HG02938 (cell line): ENCODE measurements around the gene ST14.

Source experiments
- ATAC-seq: cut with Tn5 transposase; IDR thresholded peaks from one replicate; pipeline ENCODE4 v1.9.1; 2021; ENCODE audit warnings: mild to moderate bottlenecking, moderate library complexity; ENCODE audit not compliant: unreplicated experiment

The ST14 gene

DNA sequence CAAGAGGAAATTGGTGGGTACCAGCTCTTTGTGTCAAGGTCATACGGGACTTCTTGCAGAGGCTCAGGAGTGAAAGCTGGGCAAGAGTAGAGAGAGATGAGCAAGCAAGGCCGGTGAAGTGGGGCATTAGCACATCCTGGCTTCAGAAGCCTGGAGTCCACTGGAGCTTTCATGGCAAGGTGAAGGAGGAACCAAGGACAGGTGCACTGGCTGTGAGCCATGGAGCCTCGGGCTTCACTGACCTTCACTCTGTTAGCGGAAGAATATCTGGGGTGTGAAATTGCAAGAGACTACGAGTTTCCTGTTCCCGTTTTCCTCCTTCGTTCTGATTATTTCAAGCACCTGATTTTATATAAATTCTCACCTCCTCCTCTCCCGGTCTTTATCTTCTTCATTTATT is 25.9 kb upstream of the ST14 start:
- ATAC-seq, result no peak

DNA sequence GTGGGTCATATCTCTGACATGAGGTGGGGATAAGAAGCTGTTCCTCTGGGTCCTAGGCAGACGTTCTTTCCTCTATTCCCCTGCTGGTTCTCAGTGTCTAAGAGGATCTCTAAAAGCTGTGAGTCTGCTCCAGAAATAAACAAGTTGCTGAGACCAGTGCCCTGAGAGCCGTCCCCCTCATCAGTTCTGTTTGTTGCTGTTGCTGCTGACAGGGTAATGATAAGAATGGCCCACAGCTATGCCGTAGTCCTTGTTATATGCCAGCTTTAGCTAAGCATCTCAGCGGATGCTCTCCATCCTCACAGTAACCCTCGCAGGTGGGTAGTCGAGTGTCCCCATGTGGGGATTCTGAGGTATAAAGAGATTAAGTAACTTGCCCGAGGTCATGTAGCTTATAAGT is 23.5 kb upstream of the ST14 start:
- ATAC-seq, result no peak

DNA sequence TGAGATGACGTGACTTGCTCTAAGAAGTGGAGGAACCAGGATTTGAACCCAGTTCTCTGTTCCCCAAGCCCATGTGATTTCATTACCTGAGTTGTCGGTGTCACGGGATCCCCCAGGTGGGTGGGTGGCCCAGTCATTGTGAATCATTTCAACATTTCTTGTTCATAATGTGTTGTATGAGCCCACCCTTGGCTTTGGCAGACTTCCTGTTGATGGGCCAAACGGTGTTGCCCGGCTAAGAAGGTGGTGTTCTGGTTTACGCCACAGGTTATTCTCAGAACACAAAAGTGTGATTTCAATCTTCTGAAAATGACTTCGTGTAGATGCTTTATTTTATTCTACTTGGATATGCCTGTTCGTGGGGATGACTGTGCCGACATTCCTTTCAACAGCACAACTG is 21.6 kb upstream of the ST14 start:
- ATAC-seq, result no peak

DNA sequence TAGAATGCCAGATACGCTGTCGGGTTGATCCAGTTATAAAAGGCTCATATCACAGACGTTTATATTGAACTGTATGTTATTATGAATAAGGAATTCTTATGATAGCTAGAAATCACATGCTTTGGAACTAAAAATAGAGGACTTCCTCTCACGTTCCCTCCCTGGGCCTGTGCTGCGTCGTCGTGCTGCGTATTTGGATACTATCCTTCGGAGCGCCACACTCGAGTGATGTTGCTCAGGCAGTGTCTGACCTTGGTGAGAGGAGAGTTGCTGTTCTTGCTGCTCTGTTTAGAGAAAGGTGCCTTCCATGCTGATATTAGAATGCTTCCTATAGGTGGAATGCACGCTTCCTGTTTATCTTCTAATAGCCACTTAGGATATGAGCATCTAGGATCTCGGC is 20.2 kb upstream of the ST14 start:
- ATAC-seq, result no peak

DNA sequence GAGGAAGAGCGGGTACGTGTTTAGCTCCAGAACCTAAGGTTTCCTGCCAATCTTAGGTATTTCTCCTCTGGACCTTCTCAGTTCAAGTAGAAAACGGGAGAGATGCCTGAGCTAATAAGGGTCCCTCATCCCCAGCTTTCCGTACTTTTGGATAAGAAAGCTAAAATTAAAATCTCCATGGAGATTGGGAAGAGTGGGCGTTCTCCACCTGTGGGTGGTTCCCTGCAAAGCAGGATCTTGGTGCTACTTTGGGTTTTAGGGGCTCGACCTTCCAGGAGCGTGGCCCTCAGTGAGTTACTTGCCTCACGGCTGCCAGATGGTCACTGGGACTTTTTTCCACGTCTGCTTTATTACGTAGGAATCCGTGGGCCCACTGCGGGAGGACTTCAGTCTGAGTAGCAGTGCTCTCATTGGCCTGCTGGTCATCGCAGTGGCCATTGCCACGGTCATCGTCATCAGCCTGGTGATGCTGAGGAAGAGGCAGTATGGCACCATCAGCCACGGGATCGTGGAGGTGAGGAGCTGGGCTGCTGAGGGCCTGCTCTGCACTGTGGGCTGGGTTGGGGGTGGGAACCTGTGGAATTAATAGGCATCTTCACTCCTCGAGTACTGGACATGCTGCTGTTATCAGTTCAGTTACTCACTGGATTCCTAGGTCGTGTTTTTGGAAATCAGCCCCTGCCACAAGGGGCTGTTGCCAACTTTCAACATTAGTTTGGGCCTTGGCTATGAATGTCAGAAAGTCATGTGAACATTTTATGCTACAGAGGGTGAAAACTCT is 17.8 kb upstream of the ST14 start:
- no peak for ATAC-seq

DNA sequence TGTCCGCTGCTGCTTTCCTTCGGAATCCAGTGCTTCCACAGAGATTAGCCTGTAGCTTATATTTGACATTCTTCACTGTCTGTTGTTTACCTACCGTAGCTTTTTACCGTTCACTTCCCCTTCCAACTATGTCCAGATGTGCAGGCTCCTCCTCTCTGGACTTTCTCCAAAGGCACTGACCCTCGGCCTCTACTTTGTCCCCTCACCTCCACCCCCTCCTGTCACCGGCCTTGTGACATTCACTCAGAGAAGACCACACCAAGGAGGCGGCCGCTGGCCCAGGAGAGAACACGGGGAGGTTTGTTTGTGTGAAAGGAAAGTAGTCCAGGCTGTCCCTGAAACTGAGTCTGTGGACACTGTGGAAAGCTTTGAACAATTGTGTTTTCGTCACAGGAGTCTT is 15.4 kb upstream of the ST14 start:
- no peak for ATAC-seq

DNA sequence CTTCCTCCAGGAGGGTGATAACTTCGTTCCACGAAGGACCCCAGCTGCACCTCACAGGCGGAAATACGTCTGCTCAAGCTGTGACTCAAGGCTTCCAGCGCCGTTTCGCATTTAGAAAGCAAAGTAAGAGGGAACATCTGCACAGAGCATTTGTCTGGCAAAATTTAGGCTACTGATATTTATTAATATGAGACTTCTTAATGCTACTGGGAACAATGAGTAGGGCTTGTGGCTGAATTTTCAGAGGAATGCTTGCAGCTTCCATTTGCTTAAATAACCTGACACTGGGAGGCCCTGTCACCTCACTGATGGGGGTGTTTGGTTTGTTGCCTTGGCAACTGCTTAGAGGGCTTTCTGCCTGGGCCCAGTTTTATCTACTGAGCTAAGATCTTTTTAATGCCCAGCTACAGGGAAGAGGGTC is 14.7 kb upstream of the ST14 start:
- ATAC-seq, result no peak

DNA sequence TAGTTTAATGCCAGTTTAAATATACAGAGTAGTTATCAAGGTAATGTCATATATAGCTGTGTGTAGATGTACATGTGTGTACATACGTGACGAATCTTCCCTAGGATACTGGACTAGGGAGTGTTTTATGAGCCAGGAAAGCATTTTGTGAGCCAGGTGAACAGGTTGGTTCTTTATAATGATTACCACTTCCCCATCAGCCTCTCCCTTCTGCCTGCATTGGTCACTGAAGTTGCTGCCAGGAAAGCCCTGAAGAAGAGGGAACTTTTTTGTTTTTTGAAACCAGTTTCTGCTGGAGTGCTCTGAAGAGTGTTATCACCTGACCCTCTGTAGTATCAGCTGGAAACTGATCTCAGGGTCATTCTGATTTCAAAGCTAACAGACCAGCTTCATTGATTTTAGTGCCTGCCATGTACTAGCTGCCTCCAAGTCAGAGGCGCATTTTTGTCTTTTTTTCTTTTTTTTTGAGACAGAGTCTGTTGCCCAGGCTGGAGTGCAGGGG is 14.2 kb upstream of the ST14 start:
- no peak for ATAC-seq

DNA sequence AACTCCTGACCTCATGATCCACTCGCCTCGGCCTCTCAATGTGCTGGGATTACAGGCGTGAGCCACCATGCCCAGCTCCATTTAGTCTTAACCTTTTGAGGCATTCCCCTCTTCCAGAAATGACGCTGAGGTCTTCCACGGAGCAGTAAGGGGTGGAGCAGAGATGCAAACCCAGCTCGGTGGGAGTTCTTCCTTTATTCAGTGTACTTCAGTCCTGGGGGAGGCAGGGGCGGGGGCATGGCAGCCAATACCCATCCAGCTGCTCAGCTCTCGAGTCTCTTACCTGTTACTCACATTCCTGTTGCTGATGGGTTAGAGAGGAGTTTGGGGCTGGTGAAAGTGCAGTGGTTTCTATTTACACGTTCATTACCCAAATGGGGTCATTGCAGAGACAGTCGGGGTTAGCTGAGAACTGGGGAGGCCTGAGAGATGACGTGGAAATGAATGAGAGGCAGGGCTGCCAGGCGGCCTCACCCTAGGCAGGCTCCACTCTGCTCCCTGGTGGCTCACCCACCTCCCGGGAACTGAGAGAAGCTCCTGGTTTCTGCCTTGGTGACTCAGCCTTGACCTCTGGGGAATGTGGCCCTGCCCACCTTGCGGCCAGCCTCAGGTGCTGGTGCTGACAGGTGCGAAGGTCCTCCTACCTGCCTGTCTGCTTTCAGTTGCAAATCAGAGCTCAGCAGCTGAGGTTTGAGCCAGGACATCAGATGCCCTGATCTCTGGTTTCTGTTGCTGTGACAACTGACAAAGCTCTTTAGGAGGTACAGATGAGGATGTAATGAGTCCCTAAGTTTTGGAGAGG is 13.4 kb upstream of the ST14 start:
- ATAC-seq, result no peak

DNA sequence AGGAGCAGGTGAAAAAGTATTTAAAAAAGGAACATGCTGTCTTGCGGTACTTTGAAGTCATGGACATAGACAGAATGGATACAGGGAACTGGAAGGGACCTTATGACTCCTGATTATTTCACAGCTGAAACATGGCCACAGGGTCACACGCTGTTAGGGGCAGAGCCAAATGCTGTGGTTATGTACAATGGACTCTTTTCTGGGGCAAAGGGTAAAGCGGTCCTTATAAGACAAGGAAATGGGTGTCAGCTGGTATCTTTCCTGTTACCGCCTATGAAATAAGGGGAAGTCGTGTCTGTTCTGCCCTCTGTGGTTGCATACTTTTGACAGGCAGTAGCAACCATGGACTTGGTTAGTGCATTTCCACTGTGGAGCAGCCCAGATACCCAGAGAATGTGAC is 12.8 kb upstream of the ST14 start:
- ATAC-seq, result no peak

DNA sequence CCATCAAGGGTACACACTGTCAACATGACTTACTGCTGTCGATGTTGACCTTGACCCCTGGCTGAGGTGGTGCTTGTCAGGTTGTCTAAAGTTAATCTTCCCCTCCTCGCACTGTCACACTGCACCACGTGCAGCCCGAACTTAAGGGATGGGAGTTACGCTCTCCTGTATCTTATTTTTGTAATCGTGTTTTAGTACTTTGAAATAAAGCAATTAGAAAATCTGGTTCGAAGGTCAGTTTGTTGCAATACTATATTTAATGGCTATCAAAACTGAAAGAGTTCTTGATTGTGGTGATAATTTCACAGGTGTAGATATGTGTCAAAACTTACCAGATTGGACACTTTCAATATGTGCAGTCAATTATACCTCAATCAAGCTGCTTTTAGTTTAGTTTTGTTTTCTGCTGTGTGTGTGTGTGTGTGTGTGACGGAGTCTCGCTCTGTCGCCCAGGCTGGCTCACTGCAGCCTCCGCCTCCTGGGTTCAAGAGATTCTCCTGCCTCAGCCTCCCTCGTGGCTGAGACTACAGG is 10.7 kb upstream of the ST14 start:
- no peak for ATAC-seq

DNA sequence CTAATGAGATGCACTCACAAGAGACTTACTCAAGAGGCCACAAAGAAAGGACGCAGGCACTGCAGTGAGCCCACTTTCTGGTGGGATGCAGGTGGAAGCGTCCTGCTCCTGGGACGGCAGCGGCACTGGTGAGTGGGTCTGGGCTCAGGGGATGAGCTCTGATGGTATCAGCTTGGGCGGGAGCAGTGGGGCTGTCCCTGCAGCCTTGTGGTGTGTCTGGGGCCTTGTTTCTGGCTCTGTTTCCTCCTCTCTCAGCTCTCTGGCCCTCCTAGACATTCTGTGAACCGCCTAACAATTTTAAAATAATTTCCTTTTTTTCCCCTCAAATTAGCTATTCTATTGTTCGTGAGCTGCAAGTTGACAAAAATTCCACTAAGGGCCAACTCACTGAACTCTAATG is 8.8 kb upstream of the ST14 start:
- no peak for ATAC-seq

DNA sequence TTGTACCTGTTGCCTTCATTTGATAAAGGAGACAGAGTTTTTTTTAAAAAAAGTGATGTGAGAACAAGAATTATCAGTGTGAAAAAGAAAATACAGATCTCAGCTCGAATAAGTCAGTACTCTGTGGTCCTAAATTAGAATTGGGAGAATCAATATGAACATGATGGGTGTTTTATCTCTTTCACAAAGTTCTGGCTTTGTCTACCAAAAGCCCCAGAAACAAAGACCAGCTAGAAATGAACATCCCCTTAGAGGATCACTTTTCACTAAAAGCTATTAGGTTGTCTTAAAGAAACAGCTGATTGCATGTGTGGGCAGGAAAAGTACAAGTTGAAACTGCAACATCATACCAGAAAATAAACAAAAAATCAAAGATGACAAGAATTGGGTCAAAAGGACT is 8.4 kb upstream of the ST14 start:
- ATAC-seq, result no peak

DNA sequence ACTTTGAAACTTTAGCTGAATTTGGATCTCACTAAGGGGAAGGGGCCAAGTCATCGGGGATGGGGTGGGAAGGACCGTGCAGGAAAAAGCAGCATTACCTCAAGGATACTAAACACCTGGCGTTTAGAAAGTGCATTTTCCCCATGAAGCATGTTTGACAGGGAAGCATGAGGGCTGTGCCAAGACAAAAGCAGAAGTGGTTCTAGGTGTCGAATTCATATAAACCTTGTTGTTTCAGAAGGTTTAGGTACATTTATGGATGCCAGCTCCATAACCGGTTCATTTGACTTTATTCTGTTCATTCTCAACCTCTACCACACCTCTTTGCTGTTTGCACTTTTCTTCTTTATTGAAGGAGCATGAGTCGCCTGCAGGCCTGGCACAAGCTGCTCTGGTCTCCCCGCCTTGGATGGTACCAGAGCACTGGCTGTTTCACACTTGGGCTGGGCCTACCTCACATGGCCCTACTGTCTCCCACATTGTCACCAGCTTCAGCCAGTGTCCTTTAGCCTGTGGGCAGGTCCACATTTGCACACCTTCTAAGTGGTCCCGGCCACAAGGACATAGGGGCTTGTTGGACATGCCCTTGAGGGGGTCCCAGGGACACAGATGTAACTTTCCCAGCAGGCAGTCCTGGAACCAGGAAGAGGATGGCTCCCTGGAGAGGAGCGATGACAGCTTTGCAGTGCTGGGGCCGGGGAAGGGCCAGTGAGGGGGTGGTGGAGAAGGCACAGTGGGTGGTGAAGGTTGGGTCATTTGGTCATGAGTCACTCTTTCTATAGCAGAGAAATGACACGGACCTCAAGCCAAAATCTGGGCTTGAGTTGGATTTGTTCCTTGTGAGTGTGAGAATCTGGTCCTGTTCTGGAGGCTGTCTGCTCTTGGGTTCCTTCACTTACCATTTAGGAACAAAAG is 3.2 kb upstream of the ST14 start:
- ATAC-seq, result no peak

DNA sequence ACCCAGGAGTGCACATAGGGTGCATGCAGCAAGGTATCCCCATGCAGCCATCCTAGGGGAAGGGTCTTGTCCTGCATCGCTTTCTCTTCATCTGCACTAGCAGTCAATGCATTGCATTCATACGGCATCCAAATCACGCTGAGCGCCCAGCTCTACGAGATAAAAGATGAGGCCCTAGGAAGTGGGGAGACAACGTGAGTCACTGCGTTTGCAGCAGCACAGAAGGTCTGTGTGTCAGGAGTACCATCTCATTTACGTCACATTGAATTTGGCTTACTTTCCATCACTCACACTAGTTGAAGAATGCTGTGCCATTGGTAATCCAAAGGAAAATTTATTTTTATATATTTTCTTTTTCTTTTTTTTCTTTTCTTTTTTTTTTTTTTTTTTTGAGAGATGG is 2.5 kb upstream of the ST14 start:
- ATAC-seq, result no peak

DNA sequence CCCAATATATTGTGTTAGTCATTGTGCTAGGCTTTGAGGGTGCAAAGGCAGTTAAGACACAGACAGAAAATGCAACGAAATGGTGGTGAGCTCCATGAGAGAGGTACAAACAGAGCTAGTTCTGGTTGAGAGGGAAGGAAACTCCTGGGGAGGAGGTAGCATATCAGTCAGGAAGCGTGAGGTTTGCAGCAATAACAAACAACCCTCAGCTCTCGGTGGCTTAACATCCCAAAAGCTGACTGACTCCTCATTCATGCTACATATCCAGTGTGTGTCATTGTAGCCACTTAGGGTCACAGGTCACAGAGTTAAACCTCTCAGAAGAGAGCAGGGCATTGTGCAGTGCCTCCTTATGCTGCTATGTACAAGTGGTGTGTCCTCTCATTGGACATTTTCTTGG is 1.7 kb upstream of the ST14 start:
- ATAC-seq, result no peak

DNA sequence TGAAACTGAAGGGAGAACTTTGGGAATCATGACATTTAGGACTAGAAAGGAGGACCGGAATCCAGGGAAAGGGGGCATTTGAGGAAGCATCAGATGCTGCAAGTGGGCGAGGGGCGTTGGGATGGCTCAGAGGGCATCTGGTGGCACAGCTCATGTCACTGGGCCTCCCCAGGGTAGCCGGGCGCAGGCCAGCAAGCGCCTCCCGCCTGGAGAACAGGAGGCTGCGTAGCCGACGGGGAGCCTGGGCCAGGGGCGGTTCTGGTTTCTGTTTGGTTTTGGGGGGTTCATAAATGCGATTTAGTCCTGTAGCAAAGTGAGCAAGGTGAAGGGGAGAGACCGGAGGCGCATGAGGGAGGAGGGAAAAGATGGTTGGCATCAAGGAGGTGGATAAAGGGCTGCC is 443 bp upstream of the ST14 start:
- ATAC-seq, result no peak

DNA sequence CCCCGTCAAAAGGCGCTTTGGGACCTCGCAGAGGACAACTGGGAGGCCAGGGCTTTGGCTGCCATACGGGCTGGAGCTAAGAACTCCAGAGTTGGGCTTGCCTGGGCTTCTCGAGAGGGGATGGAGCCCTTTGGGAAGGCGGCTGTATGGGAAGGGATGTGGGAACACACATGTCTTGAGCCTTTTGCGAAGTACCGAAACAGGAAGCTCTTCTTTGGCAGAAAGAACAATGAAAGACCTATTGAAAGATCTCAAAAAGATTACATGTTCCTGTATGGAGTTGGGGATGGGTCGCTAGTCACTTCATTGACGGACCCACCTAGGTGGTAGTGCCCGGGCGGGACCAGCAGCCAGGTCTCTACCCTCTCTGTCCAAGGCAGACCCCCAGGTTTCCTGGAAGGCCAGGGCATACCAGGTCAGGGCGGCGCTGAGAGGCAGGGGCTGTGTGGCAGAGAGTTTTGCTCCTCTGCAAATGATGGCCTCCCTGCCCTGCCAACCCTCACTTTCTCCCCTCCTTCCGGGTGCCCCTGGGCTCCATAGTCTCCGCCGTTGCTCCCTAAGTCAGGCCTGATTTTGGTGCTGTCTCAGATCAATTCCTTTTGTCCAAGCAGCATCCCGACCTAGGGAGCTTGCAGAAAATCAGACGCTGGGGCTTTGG is 1.0 kb downstream of the ST14 start:
- ATAC-seq, result no peak

DNA sequence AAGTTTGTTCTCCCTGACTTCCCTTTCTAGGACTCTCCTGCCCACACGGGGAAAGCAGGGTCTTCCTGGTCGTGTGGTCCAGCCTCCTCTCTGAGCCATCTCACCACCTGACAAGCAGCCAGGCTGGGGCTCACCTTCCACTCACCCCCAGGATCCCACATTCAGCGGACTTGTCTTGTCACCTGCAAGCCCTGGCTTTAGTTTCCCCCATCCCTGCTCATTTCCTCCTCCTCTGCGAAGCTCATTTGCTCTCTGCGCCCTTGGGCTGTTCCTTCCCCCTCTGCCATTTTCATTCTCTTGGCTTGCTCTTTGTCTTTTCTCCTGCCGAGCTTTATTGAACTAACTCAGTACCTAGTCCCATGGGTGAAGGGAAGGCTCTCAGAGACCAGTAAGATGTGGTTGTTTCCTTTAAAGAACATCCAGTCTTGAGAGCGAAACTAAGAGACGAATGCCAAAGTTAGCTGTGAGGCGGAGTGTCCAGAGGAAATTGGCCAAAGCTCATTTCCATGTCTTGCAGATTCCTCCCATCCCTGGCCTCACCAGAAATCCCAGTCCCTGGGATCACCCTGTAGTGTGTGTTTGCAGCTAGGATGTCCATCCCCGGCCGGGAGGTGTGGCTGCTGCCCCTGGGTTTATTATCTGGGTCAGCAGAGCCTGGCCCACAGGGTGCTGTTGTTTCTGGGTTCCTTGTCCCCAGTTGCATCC is 2.0 kb downstream of the ST14 start:
- no peak for ATAC-seq

DNA sequence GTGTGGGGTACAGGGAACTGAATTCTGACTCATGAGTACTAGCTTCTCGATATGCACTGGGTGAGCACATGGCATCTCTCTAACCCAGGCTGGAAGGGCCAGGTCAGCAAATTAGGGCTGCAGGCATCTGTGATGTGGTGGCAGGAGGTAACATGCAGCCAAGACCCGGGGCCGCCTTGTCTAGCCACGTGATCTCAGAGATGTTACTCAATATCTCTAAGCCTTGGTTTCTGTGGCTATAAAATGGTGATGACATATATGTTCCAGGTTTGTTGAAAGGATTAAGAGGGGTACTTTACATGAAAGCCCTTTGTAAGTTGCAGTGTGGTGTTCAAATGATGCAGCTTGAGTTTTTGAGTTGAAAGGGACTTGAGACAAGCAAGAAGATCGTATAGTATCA is 3.2 kb downstream of the ST14 start:
- ATAC-seq, result no peak
